Dedifferentiated amniotic fluid mesenchymal stem cell (primary cell): ENCODE results near the gene GIGYF1.
A peak's percentile ranks its signal among the peaks of the same experiment; 100 is the strongest.
"Not testable (repeated sequence)": the region's sequence is repeated elsewhere in the genome, so short reads cannot be mapped to it uniquely, and the experiment has no call there.

Experiments used
- DNase-seq: peaks from one replicate; pipeline ENCODE4 v3.0.0-alpha.2; 2016; ENCODE audit errors: extremely low spot score

Gene GIGYF1

GRCh38 chr7:100694098-100694745, at the start of gene GIGYF1:
GIGYF1 (minus strand) TSS chr7:100694250; CDS start chr7:100688238, 6,012 bp downstream.
- peak; percentile 47 for DNase-seq

GRCh38 chr7:100739934-100740333, 45.9 kb upstream of the GIGYF1 start:
- DNase-seq, result no peak

- DNase-seq, result no peak
These were observed 42.6 kb upstream of the GIGYF1 start for GRCh38 chr7:100736671-100737070.

GRCh38 chr7:100735730-100736129, 41.7 kb upstream of the GIGYF1 start:
- DNase-seq, result no peak

GRCh38 chr7:100731937-100732636, 38.0 kb upstream of the GIGYF1 start:
- DNase-seq, result no peak

GRCh38 chr7:100730136-100730800, 36.2 kb upstream of the GIGYF1 start:
- DNase-seq, result peak; percentile 8

GRCh38 chr7:100728196-100728595, 34.1 kb upstream of the GIGYF1 start:
- no peak for DNase-seq

GRCh38 chr7:100726996-100727761, 33.1 kb upstream of the GIGYF1 start:
- DNase-seq, result peak; percentile 93

- DNase-seq, result not testable (repeated sequence)
These were observed 30.3 kb upstream of the GIGYF1 start for GRCh38 chr7:100724364-100724763.

- DNase-seq, result no peak
These were observed 29.8 kb upstream of the GIGYF1 start for GRCh38 chr7:100723732-100724275.

GRCh38 chr7:100722480-100723212, 28.6 kb upstream of the GIGYF1 start:
- no peak for DNase-seq

- DNase-seq, result no peak
These were observed 27.4 kb upstream of the GIGYF1 start for GRCh38 chr7:100721505-100721812.

GRCh38 chr7:100720671-100721504, 26.8 kb upstream of the GIGYF1 start:
- no peak for DNase-seq

- DNase-seq, result no peak
These were observed 26.2 kb upstream of the GIGYF1 start, which contains the start of gene EPO for GRCh38 chr7:100720279-100720670. EPO (plus strand) TSS chr7:100720468; CDS start chr7:100720981, 513 bp downstream.

GRCh38 chr7:100719523-100720278, 25.7 kb upstream of the GIGYF1 start:
- DNase-seq, result peak; percentile 50

GRCh38 chr7:100717073-100717472, 23.0 kb upstream of the GIGYF1 start:
- not testable (repeated sequence) for DNase-seq

- DNase-seq, result no peak
These were observed 20.7 kb upstream of the GIGYF1 start for GRCh38 chr7:100714725-100715124.

GRCh38 chr7:100711369-100711768, 17.3 kb upstream of the GIGYF1 start:
- DNase-seq, result no peak

GRCh38 chr7:100710452-100710851, 16.4 kb upstream of the GIGYF1 start:
- DNase-seq, result no peak

- DNase-seq, result no peak
These were observed 14.3 kb upstream of the GIGYF1 start for GRCh38 chr7:100708395-100708794.
